HepG2 (cell line): ENCODE data around the gene GMPPA. TPM values are rescaled to one million over a fixed set of nuclear protein-coding genes. Genes with fewer than 3 reads are reported as not detected.

Source experiments
- ATAC-seq: fragments of 200-7000 bp; cut with Tn5 transposase; 3 replicates; pipeline ENCODE4 v1.9.1; 2020; ENCODE audit warnings: mild to moderate bottlenecking, moderate library complexity
- BruUV-seq: library from RNA; stranded (reverse); fragments of 400-500 nt; replicated peaks from 2 replicates; lab custom pipeline; 2021; lab: Mats Ljungman, UMichigan
- CTCF ChIA-PET: fragments of 300-600 bp; formaldehyde crosslinking; extraction: SDS; loops from one replicate; lab custom pipeline; 2021; ENCODE audit warnings: low total read pairs, inconsistent platforms, low intra/inter-chr PET ratio; lab: Yijun Ruan, JAX
- POLR2A ChIA-PET: fragments of 350-600 bp; sonication (Branson Sonifier 250); formaldehyde crosslinking; loops from one replicate; lab custom pipeline; 2020; ENCODE audit warnings: antibody characterized with exemption, inconsistent platforms; lab: Yijun Ruan, JAX
- DNase-seq: peaks from one replicate; pipeline ENCODE4 v3.0.0-alpha.2; 2015; ENCODE audit warnings: low spot score
- FAIRE-seq: peaks from 3 replicates; lab custom pipeline; 2011; peaks lifted over from hg19 to GRCh38; lab: Jason Lieb, UNC
- H2AFZ ChIP-seq: one replicate; pipeline ENCODE4 v1.6.1; 2011; ENCODE audit warnings: low read length, inconsistent platforms
- H3K27ac ChIP-seq: fragments of 300-600 bp; 3 replicates; pipeline ENCODE4 v1.8.0; 2011; ENCODE audit warnings: mixed run types, mild to moderate bottlenecking, mixed read lengths, low read length, inconsistent platforms; ENCODE audit not compliant: insufficient read depth; ENCODE audit errors: extremely low read length
- H3K27me3 ChIP-seq, 2 experiments: fragments of 200-600 bp in 1 of 2; 2 replicates in 1 of 2; 3 replicates in 1 of 2; pipeline versions ENCODE4 v1.6.0 to v1.8.0; 2011; ENCODE audit warnings: low read length in 2 of 2, mild to moderate bottlenecking in 2 of 2, moderate library complexity in 2 of 2, inconsistent platforms in 1 of 2; ENCODE audit not compliant: insufficient read depth in 2 of 2, control insufficient read depth in 1 of 2
- H3K36me3 ChIP-seq, 2 experiments: fragments of 200-600 bp in 1 of 2; replicated peaks in 1 of 2; 2 replicates in 1 of 2; 3 replicates in 1 of 2; pipeline versions ENCODE4 v1.5.1 to v1.8.0; 2011; ENCODE audit warnings: low read length in 2 of 2, inconsistent platforms in 1 of 2; ENCODE audit not compliant: insufficient read depth in 2 of 2, control insufficient read depth in 1 of 2
- H3K4me1 ChIP-seq: 2 replicates; pipeline ENCODE4 v1.5.1; 2012; ENCODE audit warnings: low read length, inconsistent platforms; ENCODE audit not compliant: insufficient read depth
- H3K4me2 ChIP-seq: 2 replicates; pipeline ENCODE4 v1.6.0; 2011; ENCODE audit warnings: low read depth, low read length, inconsistent platforms
- H3K4me3 ChIP-seq, 3 experiments: fragments of 200-600 bp in 1 of 3; sonication (generic), shearing (Covaris generic) in 1 of 3; replicated peaks in 1 of 3; 2 replicates each; pipeline ENCODE4 v1.5.1; 2011 to 2016; ENCODE audit warnings: low read length in 3 of 3, inconsistent platforms in 2 of 3, low read depth in 2 of 3, mild to moderate bottlenecking in 2 of 3, control low read depth in 1 of 3, mixed read lengths in 1 of 3; ENCODE audit not compliant: insufficient read depth in 1 of 3
- H3K79me2 ChIP-seq: one replicate; pipeline ENCODE4 v1.6.1; 2011; ENCODE audit warnings: low read length, inconsistent platforms; ENCODE audit not compliant: insufficient read depth
- H3K9ac ChIP-seq: 2 replicates; pipeline ENCODE4 v1.6.0; 2011; ENCODE audit warnings: mild to moderate bottlenecking, low read depth, low read length, inconsistent platforms; ENCODE audit not compliant: insufficient read depth
- H3K9me3 ChIP-seq: 2 replicates; pipeline ENCODE4 v1.5.1; 2012; ENCODE audit warnings: mild to moderate bottlenecking, low read length
- H4K20me1 ChIP-seq: 2 replicates; pipeline ENCODE4 v1.6.0; 2011; ENCODE audit warnings: inconsistent platforms, mild to moderate bottlenecking, low read length, moderate library complexity; ENCODE audit not compliant: insufficient read depth
- MNT ChIP-seq: fragments of 450-650 bp; IDR thresholded peaks from 2 replicates; pipeline ENCODE4 v1.6.1; 2016
- WGBS: methylation state at CpG from one replicate; pipeline ENCODE4 v1.1.6; 2017; ENCODE audit warnings: low lambda C conversion rate; 5-methylcytosine and 5-hydroxymethylcytosine counted together
- in situ Hi-C: cut with HindIII; loops from 2 replicates; pipeline ENCODE4 v1.10.0; 2017; ENCODE audit warnings: low pct_unique_long_range_greater_than_20kb; ENCODE audit not compliant: extremely low pct_ligation_motif_present
- intact Hi-C: fragments of 100-400 bp; cut with micrococcal nuclease; formaldehyde crosslinking; loops from one replicate; pipeline ENCODE4 v1.10.0; 2022; ENCODE audit not compliant: unreplicated experiment
- polyA plus RNA-seq, 8 experiments: library from polyadenylated mRNA; depleted of rRNA in 3 of 8; stranded (reverse) in 7 of 8; unstranded in 1 of 8; fragments of >200 nt; fragmentation: Illumina TruSeq in 4 of 8; extraction: Trizol in 4 of 8; gene quantifications; 2 replicates each; pipeline versions ENCODE4 v1.2.1 to v1.2.3, GENCODE V29; 2011 to 2016; ENCODE audit warnings: low read depth in 4 of 8, missing spikeins in 1 of 8, mixed read lengths in 1 of 8; ENCODE audit not compliant: insufficient read depth in 1 of 8
- total RNA-seq, 5 experiments: library from RNA; depleted of rRNA; stranded (reverse); fragments of >200 nt; fragmentation: Illumina TruSeq; extraction: Trizol; gene quantifications; 2 replicates each; pipeline ENCODE4 v1.2.3, GENCODE V29; 2016; ENCODE audit warnings: low read depth in 1 of 5
- TF ChIP-seq, protein P1 (sequence below): sonication (generic); formaldehyde crosslinking; IDR thresholded peaks from 2 replicates; pipeline ENCODE4 v1.5.0; 2020; ENCODE audit warnings: missing genetic modification reagents

The GMPPA gene
- total and polyA plus RNA-seq, 2 of the 13 experiments (the other 11 are each of a cell fraction or from before 2014, with no cell fraction given), result 81.1 to 106 TPM

DNA sequence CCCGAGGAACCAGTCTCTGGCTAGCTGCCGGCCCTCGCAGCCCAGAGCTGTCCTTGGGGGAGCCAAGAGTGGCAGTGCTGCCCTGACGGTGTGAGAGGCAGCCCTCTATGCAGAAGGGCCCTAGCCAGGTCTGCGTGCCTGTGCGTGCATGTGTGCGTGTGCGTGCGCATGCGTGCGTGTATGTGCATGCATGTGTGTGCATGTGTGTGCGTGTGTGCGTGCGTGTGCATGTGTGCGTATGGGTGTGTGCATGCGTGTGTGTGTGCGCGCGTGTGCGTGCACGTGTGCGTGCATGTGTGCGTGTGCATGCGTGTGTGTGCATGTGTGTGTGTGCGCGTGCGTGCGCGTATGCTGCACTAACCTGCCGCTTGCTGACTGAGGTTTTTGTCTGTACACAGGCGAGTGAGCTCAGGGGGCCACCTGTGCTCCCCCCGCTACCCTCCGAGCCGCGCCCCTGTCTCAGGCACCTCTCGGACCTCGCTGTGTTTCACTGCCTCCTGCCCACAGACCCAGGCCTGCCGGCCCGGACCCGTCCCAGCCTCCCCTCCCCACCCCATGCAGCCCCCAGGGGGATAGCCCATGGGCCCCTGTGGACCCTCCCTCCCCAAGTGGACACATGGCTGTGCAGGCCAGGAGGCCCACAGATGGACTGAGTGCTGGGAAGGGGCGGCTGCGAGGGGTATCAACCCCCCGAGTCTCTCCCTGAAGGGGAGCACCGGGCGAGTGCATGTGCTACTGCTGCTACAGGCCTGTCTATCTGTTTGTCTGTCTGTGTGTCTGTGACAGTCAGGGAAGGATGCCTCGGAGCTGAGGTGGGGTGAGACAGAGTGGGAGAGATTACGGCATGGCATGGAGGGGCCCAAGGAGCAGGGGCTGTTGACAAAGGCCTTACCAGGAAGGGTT lies 32.8 kb upstream of the GMPPA start:
- POLR2A ChIA-PET, result no interaction called here
- no peak for DNase-seq
- H2AFZ ChIP-seq, result no peak overlapping the region
- in situ Hi-C loops, result no loop called here
- H3K4me1 ChIP-seq, result no peaks in the 10 kb centered on the region
- TF ChIP-seq, protein P1, sequence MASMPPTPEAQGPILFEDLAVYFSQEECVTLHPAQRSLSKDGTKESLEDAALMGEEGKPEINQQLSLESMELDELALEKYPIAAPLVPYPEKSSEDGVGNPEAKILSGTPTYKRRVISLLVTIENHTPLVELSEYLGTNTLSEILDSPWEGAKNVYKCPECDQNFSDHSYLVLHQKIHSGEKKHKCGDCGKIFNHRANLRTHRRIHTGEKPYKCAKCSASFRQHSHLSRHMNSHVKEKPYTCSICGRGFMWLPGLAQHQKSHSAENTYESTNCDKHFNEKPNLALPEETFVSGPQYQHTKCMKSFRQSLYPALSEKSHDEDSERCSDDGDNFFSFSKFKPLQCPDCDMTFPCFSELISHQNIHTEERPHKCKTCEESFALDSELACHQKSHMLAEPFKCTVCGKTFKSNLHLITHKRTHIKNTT (CRISPR knock-in tag), result no peak
- peak; percentile 52; the same call in 1 of the 2 replicates for TF ChIP-seq MNT
- TF ChIP-seq, all 625 proteins: peak for 1
- CTCF ChIA-PET, result no interaction called here
- peaks cover 13 to 84% of the 10 kb centered on the region in 2 experiments; a peak in 4 of 5 replicates for H3K27me3 ChIP-seq
- no peak for ATAC-seq
- H3K4me2 ChIP-seq, result no peak overlapping the region
- no peaks in the 10 kb centered on the region for H3K79me2 ChIP-seq
- H3K9me3 ChIP-seq, result no peaks in the 10 kb centered on the region
- 60% methylated on average over 45 of the region's 47 CpGs for WGBS
- no peaks in the 10 kb centered on the region for H3K36me3 ChIP-seq
- no peak overlapping the region for H3K4me3 ChIP-seq
- BruUV-seq, result no TSS peak
- H3K27ac ChIP-seq, result no peak overlapping the region
- no peaks in the 10 kb centered on the region for H4K20me1 ChIP-seq
- FAIRE-seq, result no peak
- H3K9ac ChIP-seq, result no peak overlapping the region
- intact Hi-C loops, result no loop called here
